Measurements from ENCODE around the gene SPSB1.

GRCh38 chr1:9261496-9261895, 31.2 kb upstream of the SPSB1 start:
- no peak for TF ChIP-seq CTCF (IDR thresholded peaks at IDR 0.05)
- TF ChIP-seq POLR2A (IDR thresholded peaks at IDR 0.05): no peak

All from right lobe of liver (tissue), 4 donors.